Small intestine (tissue), 4 donors: ENCODE measurements around the gene C19orf18. TPM values are rescaled to one million over a fixed set of nuclear protein-coding genes. Genes with fewer than 3 reads are reported as not detected.

Experiments
- polyA plus RNA-seq, 4 donors: library from polyadenylated mRNA; stranded (reverse) in 3 of 4; unstranded in 1 of 4; fragments of 200-250 nt in 3 of 4; fragments of 120-200 nt in 1 of 4; gene quantifications; one replicate each; pipeline versions ENCODE4 v1.2.1 to v1.2.3, GENCODE V29; 2013
- donor health status: healthy with polysubstance abuse.
- donor health status: Bipolar disorder and iron deficiency.
- donor health status: healthy.

C19orf18 gene
- polyA plus RNA-seq, 4 donors: 0.85 to 1.3 (median 1.0) TPM; not detected in 1

Other genes starting within 250 kb of the C19orf18 start
- gene ZNF671, start 246.9 kb downstream of the C19orf18 start, polyA plus RNA-seq: 10 to 100 TPM in 1 of 4 donors, 1 to 10 TPM in 3; 1.6 to 13.0 (median 2.8) TPM
- 10 to 100 TPM in 1 of 4 donors, 1 to 10 TPM in 3; 3.1 to 22.1 (median 4.8) TPM for gene ZNF776, start 227.7 kb downstream of the C19orf18 start, polyA plus RNA-seq
- gene ZNF586, start 204.9 kb downstream of the C19orf18 start, polyA plus RNA-seq: 10 to 100 TPM in 1 of 4 donors, 1 to 10 TPM in 3; 6.2 to 20.4 (median 8.0) TPM
- gene ZNF552, start 159.6 kb downstream of the C19orf18 start, polyA plus RNA-seq: 10 to 100 TPM in 1 of 4 donors, 1 to 10 TPM in 3; 8.1 to 48.0 (median 9.0) TPM
- 10 to 100 TPM in 1 of 4 donors, 1 to 10 TPM in 3; 2.7 to 21.8 (median 6.5) TPM for gene ZNF587B, start 144.2 kb downstream of the C19orf18 start, polyA plus RNA-seq
- gene ZNF587, start 124.7 kb downstream of the C19orf18 start, polyA plus RNA-seq: 10 to 100 TPM in 2 of 4 donors, 1 to 10 TPM in 2; 5.1 to 53.9 (median 12.2) TPM
- gene ZNF814, start 85.5 kb downstream of the C19orf18 start, polyA plus RNA-seq: 10 to 100 TPM; 11.6 to 44.8 (median 17.2) TPM
- gene ZNF417, start 57.9 kb downstream of the C19orf18 start, polyA plus RNA-seq: 10 to 100 TPM in 1 of 4 donors, 1 to 10 TPM in 3; 1.6 to 24.0 (median 3.4) TPM
- gene ZNF418, start 39.1 kb downstream of the C19orf18 start, polyA plus RNA-seq: 10 to 100 TPM in 1 of 4 donors, 1 to 10 TPM in 3; 2.5 to 14.1 (median 5.0) TPM
- 1 to 10 TPM; 1.3 to 7.7 (median 2.4) TPM for gene ZNF256, start 26.8 kb downstream of the C19orf18 start, polyA plus RNA-seq
- gene ZNF606, start 28.3 kb upstream of the C19orf18 start, polyA plus RNA-seq: 10 to 100 TPM in 1 of 4 donors, 1 to 10 TPM in 3; 3.8 to 20.1 (median 6.4) TPM
- gene ZSCAN1, start 59.5 kb upstream of the C19orf18 start, polyA plus RNA-seq: under 1 TPM in 2 of 4 donors, not detected in 2; 0.21 to 0.38 TPM
- 1 to 10 TPM in 2 of 4 donors, under 1 TPM in 2; 0.67 to 6.2 (median 1.4) TPM for gene ZNF135, start 84.7 kb upstream of the C19orf18 start, polyA plus RNA-seq
- 10 to 100 TPM in 2 of 4 donors, 1 to 10 TPM in 2; 6.3 to 58.1 (median 18.5) TPM for gene ZSCAN18, start 123.7 kb upstream of the C19orf18 start, polyA plus RNA-seq
- 10 to 100 TPM in 1 of 4 donors, 1 to 10 TPM in 3; 1.1 to 12.3 (median 2.7) TPM for gene ZNF329, start 176.3 kb upstream of the C19orf18 start, polyA plus RNA-seq
- 10 to 100 TPM; 13.6 to 34.8 (median 22.7) TPM for gene ZNF274, start 208.5 kb upstream of the C19orf18 start, polyA plus RNA-seq